HFF-Myc (cell line): ENCODE measurements around the gene RABL6.
"Not testable (repeated sequence)": the region's sequence is repeated elsewhere in the genome, so short reads cannot be mapped to it uniquely, and the experiment has no call there.

Source experiments
- DNase-seq: peaks from one replicate; pipeline ENCODE4 v3.0.0-alpha.2; 2011; ENCODE audit warnings: low read depth; ENCODE audit errors: extremely low read depth
- H3K4me3 ChIP-seq: replicated peaks from 2 replicates; pipeline ENCODE4 v1.5.1; 2011; ENCODE audit warnings: low read depth, mild to moderate bottlenecking, control low read depth, low read length
- CTCF ChIP-seq: IDR thresholded peaks from 2 replicates; pipeline ENCODE4 v1.5.1; 2012; ENCODE audit warnings: mild to moderate bottlenecking, low read depth, low read length, control low read depth; ENCODE audit errors: missing control alignments

RABL6 gene

DNA sequence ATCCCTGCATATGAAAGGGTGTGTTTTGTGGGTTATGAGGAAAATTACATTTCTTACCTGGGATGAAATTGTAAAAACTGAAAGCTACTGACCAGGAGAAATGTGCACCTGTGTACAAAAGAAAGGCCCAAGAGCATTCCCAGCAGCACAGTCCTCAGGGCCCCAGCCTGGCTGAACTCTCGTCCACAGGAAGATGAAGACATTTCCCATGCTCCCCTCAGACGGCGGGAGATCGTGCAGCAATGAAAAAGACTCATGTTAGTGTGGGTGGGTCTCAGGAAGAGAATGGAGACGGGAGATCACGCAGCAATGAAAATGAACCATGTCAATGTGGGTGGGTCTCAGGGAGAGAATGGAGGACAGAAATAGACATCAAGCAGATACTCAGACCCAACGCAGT, 30.8 kb upstream of the RABL6 start:
- no peak for DNase-seq
- TF ChIP-seq CTCF, result no peak
- H3K4me3 ChIP-seq, result no peak overlapping the region

- H3K4me3 ChIP-seq, result no peak overlapping the region
- no peak for DNase-seq
Measured at GRCh38 chr9:136777359-136777758, 30.4 kb upstream of the RABL6 start.

DNA sequence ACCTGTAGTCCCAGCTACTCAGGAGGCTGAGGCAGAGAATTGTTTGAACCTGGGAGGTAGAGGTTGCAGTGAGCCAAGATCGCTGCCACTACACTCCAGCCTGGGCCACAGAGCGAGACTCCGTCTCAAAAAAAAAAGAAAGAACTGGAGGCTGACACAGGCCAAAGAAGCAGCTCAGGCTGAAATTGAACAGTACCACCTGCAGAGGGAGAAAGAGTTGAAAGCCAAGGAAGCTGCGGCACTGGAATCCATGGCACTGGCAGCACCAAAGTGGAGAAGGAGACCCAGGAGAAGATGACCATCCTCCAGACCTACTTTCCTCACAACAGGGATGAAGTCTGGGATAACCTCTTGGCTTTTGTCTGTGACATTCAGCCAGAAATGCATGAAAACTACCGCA, 27.9 kb upstream of the RABL6 start:
- DNase-seq, result no peak
- no peak for TF ChIP-seq CTCF
- no peak overlapping the region for H3K4me3 ChIP-seq

More at GRCh38 chr9:136777359-136777758, 30.4 kb upstream of the RABL6 start:
- no peak for TF ChIP-seq CTCF

DNA sequence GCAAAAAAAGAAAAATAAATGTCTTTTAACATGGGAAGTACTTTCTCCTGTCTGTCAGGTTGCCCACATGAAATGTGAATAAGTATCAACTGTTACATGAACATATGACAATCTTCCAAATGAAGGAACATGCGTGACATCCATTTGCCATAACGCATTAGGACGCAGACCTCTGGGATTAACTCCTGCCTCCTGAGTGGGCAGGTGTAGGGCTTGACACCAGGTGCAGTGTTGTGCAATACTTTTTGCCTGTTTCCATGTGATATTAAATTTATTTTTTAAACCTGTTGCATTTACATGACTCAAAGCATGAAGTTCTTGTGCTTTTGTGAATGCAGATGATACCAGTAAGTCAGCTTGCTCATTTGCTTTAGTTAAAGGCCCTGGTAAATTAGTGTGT, 25.3 kb upstream of the RABL6 start:
- no peak for TF ChIP-seq CTCF

GRCh38 chr9:136784249-136784996, 23.3 kb upstream of the RABL6 start:
- no peak for DNase-seq
- TF ChIP-seq CTCF, result peak; percentile 8
- no peak overlapping the region for H3K4me3 ChIP-seq

More for the DNA sequence above, 25.3 kb upstream of the RABL6 start:
- H3K4me3 ChIP-seq, result no peak overlapping the region
- DNase-seq, result no peak

GRCh38 chr9:136784997-136785361, 22.8 kb upstream of the RABL6 start:
- DNase-seq, result no peak
- no peak for TF ChIP-seq CTCF
- H3K4me3 ChIP-seq, result no peak overlapping the region

DNA sequence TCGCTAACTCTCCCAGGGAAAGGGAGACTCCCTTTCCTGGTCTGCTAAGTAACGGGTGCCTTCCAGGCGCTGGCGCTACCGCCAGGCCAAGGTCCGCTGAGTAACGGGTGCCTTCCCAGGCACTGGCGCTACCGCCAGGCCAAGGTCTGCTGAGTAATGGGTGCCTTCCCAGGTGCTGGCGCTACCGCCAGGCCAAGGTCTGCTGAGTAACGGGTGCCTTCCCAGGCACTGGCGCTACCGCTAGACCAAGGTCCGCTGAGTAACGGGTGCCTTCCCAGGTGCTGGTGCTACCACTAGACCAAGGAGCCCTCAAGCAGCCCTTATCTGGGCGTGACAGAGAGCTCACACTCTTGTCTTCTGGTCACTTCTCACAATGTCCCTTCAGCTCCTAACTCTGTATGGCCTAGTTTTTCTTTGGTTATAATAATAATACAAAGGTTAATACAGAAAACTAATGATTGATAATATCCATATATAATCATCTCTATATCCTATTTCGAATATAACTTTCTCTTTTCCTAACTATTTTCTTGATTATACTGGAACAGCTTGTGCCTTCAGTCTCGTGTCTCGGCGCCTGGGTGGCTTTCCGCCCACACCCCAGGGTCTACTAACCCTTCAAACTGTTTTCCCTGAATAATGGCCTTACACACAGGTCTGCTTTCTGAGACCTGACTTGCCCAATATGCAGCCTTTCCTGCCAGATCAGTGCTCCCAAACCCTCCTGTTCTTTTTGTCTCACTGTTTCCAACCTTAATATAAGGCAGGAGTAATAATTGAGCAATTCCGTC, 22.0 kb upstream of the RABL6 start:
- not testable (repeated sequence) for H3K4me3 ChIP-seq, DNase-seq
